PC-9 (cell line): ENCODE measurements around the gene SLC7A6. TPM values are rescaled to one million over a fixed set of nuclear protein-coding genes. Genes with fewer than 3 reads are reported as not detected.

Experiments
- BruUV-seq: library from RNA; stranded (reverse); fragments of 400-500 nt; replicated peaks from 2 replicates; lab custom pipeline; 2021; lab: Mats Ljungman, UMichigan
- CTCF ChIA-PET: fragments of 300-600 bp; sonication (Branson Sonifier 250); formaldehyde crosslinking; loops from one replicate; lab custom pipeline; 2022; ENCODE audit warnings: antibody characterized with exemption; lab: Charles Lee
- POLR2A ChIA-PET: fragments of 300-600 bp; sonication (Branson Sonifier 250); formaldehyde crosslinking; loops from one replicate; lab custom pipeline; 2022; ENCODE audit warnings: antibody characterized with exemption; ENCODE audit not compliant: unreplicated experiment; lab: Charles Lee
- DNase-seq, 2 experiments: peaks; one replicate each; pipeline versions ENCODE4 v3.0.0 to v3.0.0-alpha.2; 2015 to 2022; ENCODE audit warnings: mixed read lengths in 1 of 2
- H2AFZ ChIP-seq: fragments of 200-600 bp; sonication (generic); 2 replicates; pipeline ENCODE4 v1.8.1; 2017; ENCODE audit warnings: antibody characterized with exemption
- H3F3A ChIP-seq: fragments of 200-600 bp; sonication (generic); 2 replicates; pipeline ENCODE4 v1.8.1; 2017; ENCODE audit warnings: antibody characterized with exemption, mild to moderate bottlenecking, low read depth; ENCODE audit not compliant: insufficient read depth
- H3K27ac ChIP-seq: fragments of 200-600 bp; sonication (generic); 2 replicates; pipeline ENCODE4 v1.6.1; 2016; ENCODE audit warnings: mixed run types
- H3K27me3 ChIP-seq: fragments of 200-600 bp; sonication (generic); 2 replicates; pipeline ENCODE4 v1.6.1; 2016; ENCODE audit warnings: low read depth, mixed run types; ENCODE audit not compliant: insufficient read depth
- H3K36me3 ChIP-seq: fragments of 200-600 bp; sonication (generic); 2 replicates; pipeline ENCODE4 v1.6.1; 2016; ENCODE audit warnings: low read depth, mixed run types
- H3K4me1 ChIP-seq: fragments of 200-600 bp; sonication (generic); replicated peaks from 2 replicates; pipeline ENCODE4 v1.6.1; 2016; ENCODE audit warnings: mixed run types; ENCODE audit not compliant: insufficient read depth
- H3K4me2 ChIP-seq: fragments of 200-600 bp; sonication (generic); 2 replicates; pipeline ENCODE4 v1.6.1; 2017; ENCODE audit warnings: mixed run types
- H3K4me3 ChIP-seq: fragments of 200-600 bp; sonication (generic); 2 replicates; pipeline ENCODE4 v1.6.1; 2016; ENCODE audit warnings: mixed run types
- H3K79me2 ChIP-seq: fragments of 200-600 bp; sonication (generic); 2 replicates; pipeline ENCODE4 v1.6.1; 2017; ENCODE audit warnings: low read depth, mixed run types
- H3K9me2 ChIP-seq: fragments of 200-600 bp; sonication (generic); 2 replicates; pipeline ENCODE4 v1.8.1; 2017; ENCODE audit warnings: mild to moderate bottlenecking; ENCODE audit not compliant: insufficient read depth
- H3K9me3 ChIP-seq: fragments of 200-600 bp; sonication (generic); 2 replicates; pipeline ENCODE4 v1.8.1; 2016; ENCODE audit warnings: low read depth; ENCODE audit not compliant: insufficient read depth
- H4K20me1 ChIP-seq: fragments of 200-600 bp; sonication (generic); 2 replicates; pipeline ENCODE4 v1.8.1; 2017; ENCODE audit not compliant: insufficient read depth
- CTCF ChIP-seq: fragments of 200-600 bp; sonication (generic); conservative IDR thresholded peaks from 2 replicates; pipeline ENCODE4 v1.6.1; 2017; ENCODE audit warnings: mixed run types, antibody characterized with exemption, mild to moderate bottlenecking, moderate library complexity
- EZH2 ChIP-seq: fragments of 200-600 bp; sonication (generic); IDR thresholded peaks from 2 replicates; pipeline ENCODE4 v1.8.0; 2017; ENCODE audit warnings: antibody characterized with exemption, low read depth
- intact Hi-C: fragments of 100-400 bp; cut with micrococcal nuclease; formaldehyde crosslinking; loops from one replicate; pipeline ENCODE4 v1.10.0; 2022; ENCODE audit not compliant: unreplicated experiment
- total RNA-seq: library from RNA; stranded (reverse); gene quantifications from 2 replicates; pipeline ENCODE4 v1.2.3, GENCODE V29; 2021

SLC7A6 gene
- total RNA-seq, 1 experiment from 2014 or later, result 44.7 TPM

- Histone ChIP-seq H4K20me1 (peaks cover 43% of the 10 kb centered on the region), H3F3A (peaks cover 44% of the 10 kb centered on the region), H3K27me3 (no peaks in the 10 kb centered on the region), H3K36me3 (peaks cover 12% of the 10 kb centered on the region), H3K79me2 (peaks cover 34% of the 10 kb centered on the region), H3K4me2 (no peak overlapping the region), H3K9me2 (no peaks in the 10 kb centered on the region), H3K27ac (no peak overlapping the region), H3K4me3 (no peak overlapping the region), H3K4me1 (peaks cover 13% of the 10 kb centered on the region), H2AFZ (no peak overlapping the region), H3K9me3 (no peaks in the 10 kb centered on the region)
- no TSS peak for BruUV-seq
- POLR2A ChIA-PET, result no interaction called here
- intact Hi-C loops, result loop anchor here (5.0 to 10.0 kb wide), 3 partner anchors 295 to 988 kb away; partner anchors contain the start of genes FHOD1, PSMB10 and SLC9A5
- CTCF ChIA-PET, result no interaction called here
- no peak for TF ChIP-seq CTCF
- TF ChIP-seq EZH2, result no peak
- no peak for DNase-seq
Measured at GRCh38 chr16:68232335-68232734, 32.0 kb upstream of the SLC7A6 start.

- Histone ChIP-seq H3K36me3 (peaks cover 10% of the 10 kb centered on the region), H3K9me3 (no peaks in the 10 kb centered on the region), H3K27me3 (no peaks in the 10 kb centered on the region), H3K9me2 (no peaks in the 10 kb centered on the region), H3F3A (peaks cover 36% of the 10 kb centered on the region), H2AFZ (no peak overlapping the region), H4K20me1 (peaks cover 41% of the 10 kb centered on the region), H3K4me2 (peak overlapping the region; percentile 97), H3K27ac (no peak overlapping the region), H3K4me3 (peak overlapping the region; percentile 99; the same call in 1 of the 2 replicates), H3K79me2 (peaks cover 34% of the 10 kb centered on the region), H3K4me1 (peaks cover 18% of the 10 kb centered on the region)
- DNase-seq, result no peak
- TF ChIP-seq EZH2 (no peak), CTCF (no peak)
- intact Hi-C loops, result loop anchor here (5.0 to 10.0 kb wide), 3 partner anchors 296 to 988 kb away; partner anchors contain the start of genes FHOD1, PSMB10 and SLC9A5
- no TSS peak for BruUV-seq
- CTCF ChIA-PET, result interaction anchor here (0.5 kb wide), 1 partner anchor 276 kb away, joined by 3 read pairs; no protein-coding TSS in a partner anchor
- POLR2A ChIA-PET, result interaction anchor here (1.4 kb wide), 1 partner anchor 148 kb away, joined by 6 read pairs; the partner anchor contains the start of gene NFATC3
Measured at GRCh38 chr16:68233085-68233834, 31.1 kb upstream of the SLC7A6 start.

- Histone ChIP-seq H3K4me1 (peaks cover 22% of the 10 kb centered on the region), H3K9me3 (no peaks in the 10 kb centered on the region), H3K27me3 (no peaks in the 10 kb centered on the region), H3K79me2 (peaks cover 34% of the 10 kb centered on the region), H4K20me1 (peaks cover 35% of the 10 kb centered on the region), H3K27ac (no peak overlapping the region), H3K4me3 (peak overlapping the region; percentile 99), H3K36me3 (peaks cover 4% of the 10 kb centered on the region; the same call in 1 of the 2 replicates), H3K9me2 (no peaks in the 10 kb centered on the region), H2AFZ (no peak overlapping the region), H3K4me2 (peak overlapping the region; percentile 97), H3F3A (peaks cover 36% of the 10 kb centered on the region)
- ChIA-PET POLR2A (interaction anchor here (1.4 kb wide), 1 partner anchor 149 kb away, joined by 6 read pairs; the partner anchor contains the start of gene NFATC3), CTCF (no interaction called here)
- no peak for TF ChIP-seq EZH2
- no peak for TF ChIP-seq CTCF
- intact Hi-C loops, result loop anchor here (2.0 to 10.0 kb wide), 5 partner anchors 95 to 989 kb away; partner anchors contain the start of genes FHOD1, NFATC3, PSMB10 and SLC9A5
- BruUV-seq, result no TSS peak
- DNase-seq, result no peak
Measured at GRCh38 chr16:68233835-68234187, 30.5 kb upstream of the SLC7A6 start.
